ENCODE data around the gene ENPP1. TPM values are rescaled to one million over a fixed set of nuclear protein-coding genes. Genes with fewer than 3 reads are reported as not detected.

Gene ENPP1
- polyA plus RNA-seq, 1 experiment, result 30.4 TPM

DNA sequence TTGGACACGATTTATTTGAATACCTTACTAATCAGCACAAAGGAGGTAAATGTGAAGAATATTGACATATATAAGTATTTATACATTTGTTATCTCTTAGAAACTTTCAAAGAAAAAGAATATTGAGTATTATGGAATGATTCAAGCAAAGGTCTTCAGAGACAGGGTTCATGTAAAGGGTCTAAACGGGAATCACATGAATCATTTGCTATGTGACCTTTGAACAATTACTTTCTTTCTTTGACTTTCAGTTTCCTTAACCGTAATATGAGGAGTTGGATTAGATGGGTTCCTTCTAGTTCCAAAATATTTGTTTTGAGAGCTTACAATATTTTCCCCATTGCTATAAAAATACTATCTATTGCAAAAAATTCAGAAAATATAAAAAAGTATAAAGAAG lies 14.3 kb downstream of the ENPP1 start:
- Histone ChIP-seq H3K9me3 (ENCODE audit: control insufficient read depth, insufficient read depth, low read length) (no peaks in the 10 kb centered on the region), H3K27me3 (ENCODE audit: control insufficient read depth, insufficient read depth, low read length) (no peaks in the 10 kb centered on the region), H3K27ac (ENCODE audit: low read depth, low read length) (no peak overlapping the region), H3K4me3 (ENCODE audit: low read depth, low read length) (no peak overlapping the region)
- CTCF ChIA-PET, result interaction anchor here (0.8 to 1.2 kb wide), 2 partner anchors 127 kb away, joined by 3 to 5 read pairs; no protein-coding TSS in a partner anchor
- TF ChIP-seq, protein P1, sequence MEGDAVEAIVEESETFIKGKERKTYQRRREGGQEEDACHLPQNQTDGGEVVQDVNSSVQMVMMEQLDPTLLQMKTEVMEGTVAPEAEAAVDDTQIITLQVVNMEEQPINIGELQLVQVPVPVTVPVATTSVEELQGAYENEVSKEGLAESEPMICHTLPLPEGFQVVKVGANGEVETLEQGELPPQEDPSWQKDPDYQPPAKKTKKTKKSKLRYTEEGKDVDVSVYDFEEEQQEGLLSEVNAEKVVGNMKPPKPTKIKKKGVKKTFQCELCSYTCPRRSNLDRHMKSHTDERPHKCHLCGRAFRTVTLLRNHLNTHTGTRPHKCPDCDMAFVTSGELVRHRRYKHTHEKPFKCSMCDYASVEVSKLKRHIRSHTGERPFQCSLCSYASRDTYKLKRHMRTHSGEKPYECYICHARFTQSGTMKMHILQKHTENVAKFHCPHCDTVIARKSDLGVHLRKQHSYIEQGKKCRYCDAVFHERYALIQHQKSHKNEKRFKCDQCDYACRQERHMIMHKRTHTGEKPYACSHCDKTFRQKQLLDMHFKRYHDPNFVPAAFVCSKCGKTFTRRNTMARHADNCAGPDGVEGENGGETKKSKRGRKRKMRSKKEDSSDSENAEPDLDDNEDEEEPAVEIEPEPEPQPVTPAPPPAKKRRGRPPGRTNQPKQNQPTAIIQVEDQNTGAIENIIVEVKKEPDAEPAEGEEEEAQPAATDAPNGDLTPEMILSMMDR (IDR thresholded peaks at IDR 0.05; ENCODE audit: low read depth, low read length), result no peak
- DNase-seq (ENCODE audit: low read depth, low spot score), result no peak
- POLR2A ChIA-PET, result no interaction called here

DNA sequence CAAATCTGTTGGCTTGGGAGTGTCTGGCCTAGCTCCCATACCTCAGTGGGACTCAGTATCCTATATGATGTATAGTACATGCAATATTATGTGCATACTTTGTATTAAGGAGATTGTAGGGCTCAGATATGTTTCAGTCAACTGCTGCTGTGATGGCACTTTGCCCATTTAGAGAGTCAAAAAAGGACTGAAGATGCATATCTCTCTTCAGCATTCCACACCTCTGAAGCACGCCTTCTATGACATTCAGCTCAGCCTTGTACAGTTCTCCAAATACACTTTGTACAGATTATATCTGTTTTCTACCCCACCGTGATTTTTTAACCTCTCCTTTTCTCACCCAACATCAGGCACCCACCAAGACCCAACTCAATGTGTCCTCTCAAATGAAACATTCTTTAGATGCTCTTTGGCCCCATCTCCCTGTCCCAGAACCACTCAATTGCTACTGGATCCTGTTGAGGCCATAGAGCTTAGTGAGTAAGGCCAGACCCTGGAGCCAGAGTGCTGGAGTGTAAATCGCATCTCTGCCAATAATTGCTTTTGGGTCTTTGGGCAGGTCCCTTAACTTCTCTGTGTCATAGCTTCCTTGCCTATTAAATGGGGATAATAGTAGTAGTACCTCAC lies 15.6 kb downstream of the ENPP1 start:
- CTCF ChIA-PET, result interaction anchor here (1.2 to 1.5 kb wide), 3 partner anchors 86 to 128 kb away, joined by 3 to 6 read pairs (median 4); no protein-coding TSS in a partner anchor
- H3K9me3 ChIP-seq (ENCODE audit: control insufficient read depth, insufficient read depth, low read length), result no peaks in the 10 kb centered on the region
- H3K4me3 ChIP-seq (ENCODE audit: low read depth, low read length), result no peak overlapping the region
- no peaks in the 10 kb centered on the region for H3K27me3 ChIP-seq (ENCODE audit: control insufficient read depth, insufficient read depth, low read length)
- TF ChIP-seq, protein P1 (IDR thresholded peaks at IDR 0.05; ENCODE audit: low read depth, low read length), result no peak
- POLR2A ChIA-PET, result no interaction called here
- no peak overlapping the region for H3K27ac ChIP-seq (ENCODE audit: low read depth, low read length)
- no peak for DNase-seq (ENCODE audit: low read depth, low spot score)

DNA sequence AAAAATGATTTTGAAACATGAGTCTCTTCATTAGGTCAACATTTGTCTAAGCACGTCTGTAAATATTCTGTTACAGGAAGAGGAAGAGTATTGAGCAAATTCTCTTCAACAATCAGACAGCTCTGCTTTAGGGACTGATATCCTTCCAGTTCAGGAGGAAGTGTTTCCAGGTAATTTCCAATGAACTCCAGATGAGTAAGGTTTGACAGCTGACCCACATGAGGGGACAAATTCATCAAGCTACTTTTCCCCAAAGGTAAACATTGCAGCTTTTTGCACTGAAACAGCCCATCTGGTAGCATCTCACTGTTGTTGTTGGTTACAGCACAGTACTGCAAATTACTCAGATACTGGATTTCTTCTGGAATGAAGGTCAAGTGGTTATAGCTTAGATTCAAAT lies 18.1 kb downstream of the ENPP1 start:
- Histone ChIP-seq H3K4me3 (ENCODE audit: low read depth, low read length) (no peak overlapping the region), H3K9me3 (ENCODE audit: control insufficient read depth, insufficient read depth, low read length) (no peaks in the 10 kb centered on the region), H3K27me3 (ENCODE audit: control insufficient read depth, insufficient read depth, low read length) (no peaks in the 10 kb centered on the region), H3K27ac (ENCODE audit: low read depth, low read length) (no peak overlapping the region)
- DNase-seq (ENCODE audit: low read depth, low spot score), result no peak
- ChIA-PET POLR2A (no interaction called here), CTCF (interaction anchor here (0.8 to 1.9 kb wide), 2 partner anchors 84 to 131 kb away, joined by 4 to 8 read pairs; no protein-coding TSS in a partner anchor)
- TF ChIP-seq, protein P1 (IDR thresholded peaks at IDR 0.05; ENCODE audit: low read depth, low read length), result no peak

DNA sequence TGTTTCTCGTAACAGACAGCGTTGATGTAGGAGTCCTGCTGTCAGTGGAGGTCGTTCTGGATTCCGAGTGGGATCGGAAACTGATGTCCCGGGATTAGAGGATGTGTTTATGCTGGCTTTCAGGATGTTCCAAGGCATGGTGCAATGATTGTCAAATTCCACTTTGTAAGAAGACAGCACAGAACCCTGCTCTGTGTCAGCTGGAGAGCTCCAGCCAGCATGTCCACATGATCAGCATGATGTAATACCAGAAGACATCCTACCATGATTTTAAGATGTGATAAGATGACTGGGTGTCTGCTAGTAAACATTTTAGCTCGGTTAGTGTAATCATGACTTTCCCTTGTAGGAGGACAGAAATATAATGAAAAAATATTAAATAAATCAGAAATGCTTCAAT lies 20.3 kb downstream of the ENPP1 start:
- no peaks in the 10 kb centered on the region for H3K9me3 ChIP-seq (ENCODE audit: control insufficient read depth, insufficient read depth, low read length)

DNA sequence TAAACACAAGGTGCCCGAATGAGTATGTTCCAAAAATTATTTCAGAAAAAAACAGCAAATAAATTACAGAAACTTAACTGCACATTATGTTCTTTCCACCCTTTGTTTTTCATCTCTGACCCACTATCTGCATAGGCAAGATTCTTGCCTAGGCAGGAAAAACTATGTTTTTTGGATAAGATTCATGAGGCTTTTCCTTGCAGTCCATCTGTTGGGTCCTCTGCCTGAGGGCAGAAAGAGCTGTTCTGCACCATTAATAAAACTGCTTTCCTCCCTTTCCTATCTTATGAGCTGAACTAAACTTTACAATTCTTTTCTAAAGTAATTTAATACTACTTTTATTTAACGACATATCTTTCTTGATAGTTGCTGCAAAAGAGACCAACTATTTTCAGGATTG lies 21.1 kb downstream of the ENPP1 start:
- POLR2A ChIA-PET, result no interaction called here
- Histone ChIP-seq H3K27ac (ENCODE audit: low read depth, low read length) (no peak overlapping the region), H3K4me3 (ENCODE audit: low read depth, low read length) (no peak overlapping the region), H3K27me3 (ENCODE audit: control insufficient read depth, insufficient read depth, low read length) (no peaks in the 10 kb centered on the region), H3K9me3 (ENCODE audit: control insufficient read depth, insufficient read depth, low read length) (no peaks in the 10 kb centered on the region)
- DNase-seq (ENCODE audit: low read depth, low spot score), result no peak
- TF ChIP-seq, protein P1 (IDR thresholded peaks at IDR 0.05; ENCODE audit: low read depth, low read length), result no peak
- CTCF ChIA-PET, result no interaction called here

More for the DNA sequence above, 20.3 kb downstream of the ENPP1 start:
- no peaks in the 10 kb centered on the region for H3K27me3 ChIP-seq (ENCODE audit: control insufficient read depth, insufficient read depth, low read length)
- no peak overlapping the region for H3K4me3 ChIP-seq (ENCODE audit: low read depth, low read length)
- H3K27ac ChIP-seq (ENCODE audit: low read depth, low read length), result no peak overlapping the region
- CTCF ChIA-PET, result interaction anchor here (0.6 kb wide), 1 partner anchor 953 kb away, joined by 4 read pairs; no protein-coding TSS in a partner anchor
- TF ChIP-seq, protein P1 (IDR thresholded peaks at IDR 0.05; ENCODE audit: low read depth, low read length), result no peak
- POLR2A ChIA-PET, result no interaction called here
- no peak for DNase-seq (ENCODE audit: low read depth, low spot score)

Data from AG04450 (cell line).